CD4-positive, alpha-beta T cell treated with Interleukin-4 for 1 hour (primary cell): ENCODE results near the gene CDC16.
"Not testable (repeated sequence)": the region's sequence is repeated elsewhere in the genome, so short reads cannot be mapped to it uniquely, and the experiment has no call there.

Experiments used
- DNase-seq, 2 donors: peaks; one replicate each; pipeline ENCODE4 v3.0.0-alpha.2; 2020 to 2022

CDC16 gene

GRCh38 chr13:114234645-114235421 lies at the start of gene CDC16:
CDC16 (plus strand) TSS chr13:114234897; CDS start chr13:114235085, 188 bp downstream.
- DNase-seq, result peak; percentile 82 to 83

DNA sequence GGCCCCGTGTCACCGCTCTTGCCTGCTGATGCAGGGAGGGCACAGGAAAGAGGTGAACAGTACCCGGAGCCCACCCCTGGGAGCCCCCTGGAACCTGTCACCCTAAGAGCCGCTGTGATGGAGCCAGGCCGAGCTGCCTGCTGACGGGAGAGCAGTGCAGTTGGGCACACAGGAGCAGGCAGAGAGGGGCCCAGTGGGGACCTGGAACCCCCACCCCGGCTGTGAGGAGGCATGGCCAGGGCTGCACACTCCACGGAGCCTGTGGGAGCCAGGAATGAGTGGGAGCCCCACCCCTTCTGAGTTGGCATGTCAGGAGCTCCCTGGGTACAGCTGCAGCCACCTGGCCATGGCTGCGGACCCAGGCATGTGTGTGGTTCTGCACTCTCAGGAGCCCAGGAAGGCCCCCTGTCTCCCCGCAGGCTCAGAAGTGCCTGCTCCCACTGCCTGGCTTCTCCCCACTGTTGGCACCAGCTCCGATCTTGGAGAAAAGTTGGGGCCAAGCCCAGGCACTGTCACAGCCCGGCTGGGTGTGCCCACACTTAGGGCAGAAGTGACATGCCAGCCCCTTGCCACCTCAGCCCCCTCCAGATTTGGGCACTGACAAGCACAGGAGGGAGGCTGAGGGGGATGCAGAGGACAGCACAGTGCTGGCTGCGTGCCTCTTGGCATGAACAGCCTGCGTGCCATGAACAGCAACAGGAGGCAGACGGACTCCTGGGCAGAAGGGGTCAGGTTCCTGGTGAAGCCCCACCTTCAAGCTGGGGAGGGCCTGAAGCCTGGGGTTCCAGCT lies 49.3 kb upstream of the CDC16 start:
- DNase-seq, result no peak

GRCh38 chr13:114194853-114195252 lies 39.8 kb upstream of the CDC16 start:
- peak in 1 of 2 donors; percentile 27 for DNase-seq

- DNase-seq, result no peak
Observed at GRCh38 chr13:114196629-114197028, 38.1 kb upstream of the CDC16 start.

DNA sequence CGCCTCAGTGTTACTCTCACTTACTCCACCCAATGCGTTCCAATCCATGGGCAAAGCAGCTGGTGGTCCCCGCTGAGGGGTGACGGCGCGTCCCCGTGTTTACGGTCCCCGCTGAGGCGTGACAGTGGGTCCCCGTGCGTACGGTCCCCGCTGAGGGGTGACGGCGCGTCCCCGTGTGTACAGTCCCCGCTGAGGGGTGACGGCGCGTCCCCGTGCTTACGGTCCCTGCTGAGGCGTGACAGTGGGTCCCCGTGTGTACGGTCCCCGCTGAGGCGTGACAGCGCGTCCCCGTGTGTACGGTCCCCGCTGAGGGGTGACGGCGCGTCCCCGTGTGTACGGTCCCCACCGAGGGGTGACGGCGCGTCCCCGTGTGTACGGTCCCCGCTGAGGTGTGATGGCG lies 36.1 kb upstream of the CDC16 start:
- DNase-seq, result no peak

DNA sequence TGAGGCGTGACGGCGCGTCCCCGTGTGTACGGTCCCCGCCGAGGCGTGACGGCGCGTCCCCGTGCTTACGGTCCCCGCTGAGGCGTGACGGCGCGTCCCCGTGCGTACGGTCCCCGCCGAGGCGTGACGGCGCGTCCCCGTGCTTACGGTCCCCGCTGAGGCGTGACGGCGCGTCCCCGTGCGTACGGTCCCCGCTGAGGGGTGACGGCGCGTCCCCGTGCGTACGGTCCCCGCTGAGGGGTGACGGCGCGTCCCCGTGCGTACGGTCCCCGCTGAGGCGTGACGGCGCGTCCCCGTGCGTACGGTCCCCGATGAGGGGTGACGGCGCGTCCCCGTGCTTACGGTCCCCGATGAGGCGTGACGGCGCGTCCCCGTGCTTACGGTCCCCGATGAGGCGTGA lies 35.2 kb upstream of the CDC16 start:
- not testable (repeated sequence) for DNase-seq

- no peak for DNase-seq
Observed at GRCh38 chr13:114199954-114200353, 34.7 kb upstream of the CDC16 start.

DNA sequence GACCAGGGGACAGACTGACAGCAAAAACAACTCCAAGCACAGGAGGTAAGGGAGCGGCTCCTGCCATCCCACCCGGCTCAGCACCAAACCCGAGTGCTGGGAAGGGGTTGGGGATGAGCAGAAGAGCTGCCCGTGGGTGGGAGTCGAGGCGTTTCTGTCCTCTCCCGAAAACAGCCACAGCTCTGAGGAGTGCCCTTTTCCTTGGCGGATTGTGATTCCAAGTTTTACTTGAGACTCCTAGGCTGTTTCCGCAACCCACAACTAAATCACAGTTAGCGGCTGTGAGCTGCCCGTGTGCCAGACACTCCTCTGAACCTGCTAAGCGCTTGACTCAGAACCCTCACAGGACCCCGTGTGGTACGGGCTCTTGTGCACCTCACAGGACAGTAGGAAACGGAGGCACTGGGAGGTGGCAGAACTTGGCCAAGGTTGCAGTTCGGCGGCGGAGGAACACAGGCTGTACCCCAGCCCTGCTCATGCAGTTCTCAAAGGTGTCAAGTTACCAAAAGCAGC lies 34.2 kb upstream of the CDC16 start:
- no peak for DNase-seq

- DNase-seq, result no peak
Observed at GRCh38 chr13:114202581-114202980, 32.1 kb upstream of the CDC16 start.

- DNase-seq, result peak in 1 of 2 donors; percentile 40
Observed at GRCh38 chr13:114203536-114203935, 31.2 kb upstream of the CDC16 start.

DNA sequence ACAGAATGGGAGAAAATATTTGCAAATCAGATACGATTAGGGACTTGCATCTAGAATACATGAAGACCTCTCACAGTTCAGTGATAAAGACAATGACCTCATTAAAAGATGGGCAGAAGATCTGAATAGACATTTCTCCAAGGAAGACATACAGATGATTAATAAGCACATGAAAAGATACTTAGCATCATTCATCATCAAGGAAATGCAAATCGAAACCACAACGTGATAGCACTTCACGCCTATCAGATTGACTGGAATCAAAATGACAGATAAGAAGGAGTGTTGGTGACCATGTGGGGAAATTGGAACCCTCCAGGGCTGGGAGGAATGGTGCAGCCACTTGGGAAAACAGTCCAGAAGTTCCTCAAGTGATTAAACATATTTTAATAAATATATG lies 29.8 kb upstream of the CDC16 start:
- peak in 1 of 2 donors; percentile 32 for DNase-seq

GRCh38 chr13:114208134-114208533 lies 26.6 kb upstream of the CDC16 start:
- no peak for DNase-seq

GRCh38 chr13:114211446-114212157 lies 23.1 kb upstream of the CDC16 start:
- DNase-seq, result no peak

GRCh38 chr13:114212158-114212495 lies 22.6 kb upstream of the CDC16 start:
- DNase-seq, result no peak

DNA sequence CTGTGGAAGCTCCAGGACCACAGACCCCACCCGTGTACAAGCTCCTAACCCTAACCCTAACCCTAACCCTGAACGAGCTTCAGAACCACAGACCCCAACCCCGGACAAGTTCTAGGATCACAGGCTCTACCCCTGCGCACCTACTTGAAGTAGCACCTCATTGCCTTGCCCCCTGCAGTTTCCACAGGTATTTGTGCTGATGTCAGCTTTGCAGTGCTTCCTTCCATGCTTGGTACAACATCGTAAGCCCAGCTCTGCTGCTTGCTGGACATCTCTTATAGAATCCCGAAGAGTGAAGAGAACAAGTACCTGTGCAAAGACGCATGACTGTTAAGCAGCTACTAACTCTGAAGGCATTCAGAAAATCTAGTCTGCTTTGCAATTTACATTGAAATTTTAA lies 20.7 kb upstream of the CDC16 start:
- DNase-seq, result no peak

- DNase-seq, result no peak
Observed at GRCh38 chr13:114219392-114219791, 15.3 kb upstream of the CDC16 start.

DNA sequence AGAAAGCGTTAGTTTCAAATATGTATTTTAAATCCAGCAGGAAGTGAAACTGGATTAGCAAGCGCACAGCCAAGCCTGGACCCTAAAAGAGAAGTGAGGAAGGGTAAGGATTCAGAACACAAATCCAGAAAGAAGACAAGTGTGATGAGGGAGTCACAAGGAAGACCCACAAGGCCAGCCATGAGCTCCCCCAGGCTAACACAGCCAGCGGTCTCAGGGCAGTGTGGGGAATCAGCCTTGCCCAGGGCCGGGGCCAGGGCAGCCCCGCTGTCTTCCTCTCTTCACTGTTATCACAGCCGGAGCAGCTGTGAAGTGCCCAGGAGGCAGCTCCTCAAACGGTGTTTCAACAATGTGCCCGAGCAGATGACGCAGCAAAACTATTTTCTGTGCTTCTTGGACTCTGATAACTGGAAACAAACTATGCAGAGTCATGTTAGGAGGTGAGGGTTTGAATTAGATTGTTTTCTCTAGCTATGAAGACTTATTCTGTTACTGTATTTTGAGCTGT lies 12.2 kb upstream of the CDC16 start:
- peak in 1 of 2 donors; percentile 21 for DNase-seq

DNA sequence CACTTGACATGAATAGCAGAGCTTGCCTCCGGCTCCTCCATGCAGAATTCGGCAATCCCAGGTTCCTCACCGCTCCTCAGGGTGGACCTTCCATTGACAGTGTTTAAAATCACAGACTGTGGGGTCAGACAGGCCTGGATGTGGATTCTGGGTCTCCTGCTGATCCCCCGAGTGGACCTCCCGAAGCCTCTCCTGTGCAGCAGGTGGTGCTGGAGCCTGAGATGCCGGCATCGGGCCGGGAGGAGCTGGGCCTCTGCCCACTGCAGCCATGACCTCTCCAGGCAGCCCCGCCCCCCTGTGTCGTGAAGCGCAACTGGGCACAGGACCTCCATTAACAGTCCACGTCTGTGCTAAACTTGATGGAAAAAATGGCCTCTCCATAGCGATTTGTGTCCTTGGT lies 10.5 kb upstream of the CDC16 start:
- DNase-seq, result no peak

- no peak for DNase-seq
Observed at GRCh38 chr13:114225610-114226009, 9.1 kb upstream of the CDC16 start.

- DNase-seq, result no peak
Observed at GRCh38 chr13:114226088-114226487, 8.6 kb upstream of the CDC16 start.

- DNase-seq, result peak; percentile 87
Observed at GRCh38 chr13:114226699-114227323, 7.9 kb upstream of the CDC16 start.

DNA sequence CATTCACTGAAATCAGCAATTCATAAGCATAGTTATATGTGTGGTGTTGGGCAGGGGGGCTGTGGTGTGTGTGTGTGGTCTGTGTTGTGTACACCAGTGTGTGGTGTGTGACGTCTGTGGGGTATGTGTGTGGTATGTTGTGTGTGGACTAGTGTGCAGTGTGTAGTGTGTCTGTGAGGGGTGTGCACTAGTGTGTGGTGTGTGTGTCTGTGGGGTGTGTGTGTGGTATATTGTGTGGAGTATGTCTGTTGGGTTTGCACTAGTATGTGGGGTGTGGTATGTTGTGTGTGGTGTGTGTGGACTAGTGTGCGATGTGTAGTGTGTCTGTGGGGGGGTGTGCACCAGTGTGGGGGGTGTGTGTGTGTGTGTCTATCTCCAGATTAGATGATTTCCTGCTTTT lies 7.2 kb upstream of the CDC16 start:
- DNase-seq, result no peak

- no peak for DNase-seq
Observed at GRCh38 chr13:114228176-114228575, 6.5 kb upstream of the CDC16 start.
